HepG2 (cell line): Measurements from ENCODE around the gene MAVS. TPM values are rescaled to one million over a fixed set of nuclear protein-coding genes. Genes with fewer than 3 reads are reported as not detected.

Source experiments
- ATM ChIP-seq: fragments of 450-650 bp; IDR thresholded peaks from 2 replicates; pipeline ENCODE4 v1.7.1; 2017; ENCODE audit warnings: mild to moderate bottlenecking, borderline replicate concordance
- FOXC1 ChIP-seq: sonication (generic); formaldehyde crosslinking; IDR thresholded peaks from 2 replicates; pipeline ENCODE4 v1.8.0; 2022; ENCODE audit warnings: mild to moderate bottlenecking, missing genetic modification reagents, borderline replicate concordance
- GFI1 ChIP-seq: sonication (generic); formaldehyde crosslinking; IDR thresholded peaks from 2 replicates; pipeline ENCODE4 v1.5.0; 2020; ENCODE audit warnings: missing genetic modification reagents, mild to moderate bottlenecking, borderline replicate concordance
- HIVEP1 ChIP-seq: sonication (generic); formaldehyde crosslinking; IDR thresholded peaks from 2 replicates; pipeline ENCODE4 v1.4.0; 2020; ENCODE audit warnings: mild to moderate bottlenecking, missing genetic modification reagents
- HNF4A ChIP-seq: sonication (generic); formaldehyde crosslinking; IDR thresholded peaks from 2 replicates; pipeline ENCODE4 v1.4.0; 2020; ENCODE audit warnings: missing genetic modification reagents
- KDM4B ChIP-seq: sonication (generic); formaldehyde crosslinking; IDR thresholded peaks from 2 replicates; pipeline ENCODE4 v1.4.0; 2020; ENCODE audit warnings: missing genetic modification reagents
- PHF21A ChIP-seq: sonication (generic); formaldehyde crosslinking; IDR thresholded peaks from 2 replicates; pipeline ENCODE4 v1.5.0; 2020; ENCODE audit warnings: mild to moderate bottlenecking, missing genetic modification reagents
- POLR2A ChIP-seq, 2 experiments: IDR thresholded peaks; 2 replicates each; pipeline ENCODE4 v1.6.1; 2011; ENCODE audit warnings: low read depth in 2 of 2, low read length in 2 of 2, mild to moderate bottlenecking in 1 of 2, moderate library complexity in 1 of 2; ENCODE audit not compliant: insufficient read depth in 1 of 2
- POLR2AphosphoS5 ChIP-seq: IDR thresholded peaks from 2 replicates; pipeline ENCODE4 v1.6.1; 2012; ENCODE audit warnings: low read depth, low read length
- RARG ChIP-seq: sonication (generic); formaldehyde crosslinking; IDR thresholded peaks from 2 replicates; pipeline ENCODE4 v1.4.0; 2020; ENCODE audit warnings: low read depth, mild to moderate bottlenecking, missing genetic modification reagents
- RORA ChIP-seq: sonication (generic); formaldehyde crosslinking; IDR thresholded peaks from 2 replicates; pipeline ENCODE4 v1.5.0; 2020; ENCODE audit warnings: mild to moderate bottlenecking, missing genetic modification reagents, moderate library complexity
- SP5 ChIP-seq: IDR thresholded peaks from 2 replicates; pipeline ENCODE4 v1.6.1; 2016; ENCODE audit warnings: low read depth, borderline replicate concordance
- SRF ChIP-seq: IDR thresholded peaks from 2 replicates; pipeline ENCODE4 v1.6.1; 2011; ENCODE audit warnings: mild to moderate bottlenecking, low read depth, low read length, moderate library complexity
- SRSF9 ChIP-seq: fragments of 200-400 bp; formaldehyde crosslinking; IDR thresholded peaks from 2 replicates; pipeline ENCODE4 v1.6.1; 2018; ENCODE audit warnings: borderline replicate concordance, mild to moderate bottlenecking, low read depth, low read length; ENCODE audit not compliant: insufficient read depth, poor library complexity, severe bottlenecking
- TCF7 ChIP-seq: sonication (generic); IDR thresholded peaks from 2 replicates; pipeline ENCODE4 v1.6.1; 2016; ENCODE audit warnings: antibody characterized with exemption, low read depth
- ZFY ChIP-seq: sonication (generic); formaldehyde crosslinking; IDR thresholded peaks from 2 replicates; pipeline ENCODE4 v1.4.0; 2020; ENCODE audit warnings: missing genetic modification reagents
- ZMYM3 ChIP-seq: sonication (generic); formaldehyde crosslinking; IDR thresholded peaks from 2 replicates; pipeline ENCODE4 v1.5.1; 2020; ENCODE audit warnings: mild to moderate bottlenecking, missing genetic modification reagents
- ZNF143 ChIP-seq: sonication (generic); formaldehyde crosslinking; IDR thresholded peaks from 2 replicates; pipeline ENCODE4 v1.4.0; 2020; ENCODE audit warnings: missing genetic modification reagents
- ZNF256 ChIP-seq: sonication (generic); formaldehyde crosslinking; conservative IDR thresholded peaks from 2 replicates; pipeline ENCODE4 v1.4.0; 2020; ENCODE audit warnings: missing genetic modification reagents
- ZNF460 ChIP-seq: sonication (generic); formaldehyde crosslinking; IDR thresholded peaks from 2 replicates; pipeline ENCODE4 v1.5.1; 2020; ENCODE audit warnings: missing genetic modification reagents, mild to moderate bottlenecking, borderline replicate concordance
- ZNF510 ChIP-seq: sonication (generic); formaldehyde crosslinking; IDR thresholded peaks from 2 replicates; pipeline ENCODE4 v1.4.0; 2020; ENCODE audit warnings: low read depth, mild to moderate bottlenecking, missing genetic modification reagents
- ZNF589 ChIP-seq: sonication (generic); formaldehyde crosslinking; conservative IDR thresholded peaks from 2 replicates; pipeline ENCODE4 v1.8.0; 2022; ENCODE audit warnings: mild to moderate bottlenecking, moderate library complexity, missing genetic modification reagents
- ZNF619 ChIP-seq: sonication (generic); formaldehyde crosslinking; IDR thresholded peaks from 2 replicates; pipeline ENCODE4 v1.4.0; 2020; ENCODE audit warnings: mild to moderate bottlenecking, missing genetic modification reagents
- polyA plus RNA-seq, 8 experiments: library from polyadenylated mRNA; depleted of rRNA in 3 of 8; stranded (reverse) in 7 of 8; unstranded in 1 of 8; fragments of >200 nt; fragmentation: Illumina TruSeq in 4 of 8; extraction: Trizol in 4 of 8; gene quantifications; 2 replicates each; pipeline versions ENCODE4 v1.2.1 to v1.2.3, GENCODE V29; 2011 to 2016; ENCODE audit warnings: low read depth in 4 of 8, missing spikeins in 1 of 8, mixed read lengths in 1 of 8; ENCODE audit not compliant: insufficient read depth in 1 of 8
- total RNA-seq, 5 experiments: library from RNA; depleted of rRNA; stranded (reverse); fragments of >200 nt; fragmentation: Illumina TruSeq; extraction: Trizol; gene quantifications; 2 replicates each; pipeline ENCODE4 v1.2.3, GENCODE V29; 2016; ENCODE audit warnings: low read depth in 1 of 5
- TF ChIP-seq, protein P1 (sequence below): sonication (generic); formaldehyde crosslinking; IDR thresholded peaks from 2 replicates; pipeline ENCODE4 v1.5.1; 2020; ENCODE audit warnings: missing genetic modification reagents, mild to moderate bottlenecking, borderline replicate concordance
- TF ChIP-seq, protein P2 (sequence below): sonication (generic); formaldehyde crosslinking; IDR thresholded peaks from 2 replicates; pipeline ENCODE4 v1.4.0; 2020; ENCODE audit warnings: missing genetic modification reagents, borderline replicate concordance
- TF ChIP-seq, protein P3 (sequence below): sonication (generic); formaldehyde crosslinking; IDR thresholded peaks from 2 replicates; pipeline ENCODE4 v1.4.0; 2020; ENCODE audit warnings: low read depth, mild to moderate bottlenecking, missing genetic modification reagents

Gene MAVS
- total and polyA plus RNA-seq, 2 of the 13 experiments (the other 11 are each of a cell fraction or from before 2014, with no cell fraction given): 27.3 to 36.6 TPM

DNA sequence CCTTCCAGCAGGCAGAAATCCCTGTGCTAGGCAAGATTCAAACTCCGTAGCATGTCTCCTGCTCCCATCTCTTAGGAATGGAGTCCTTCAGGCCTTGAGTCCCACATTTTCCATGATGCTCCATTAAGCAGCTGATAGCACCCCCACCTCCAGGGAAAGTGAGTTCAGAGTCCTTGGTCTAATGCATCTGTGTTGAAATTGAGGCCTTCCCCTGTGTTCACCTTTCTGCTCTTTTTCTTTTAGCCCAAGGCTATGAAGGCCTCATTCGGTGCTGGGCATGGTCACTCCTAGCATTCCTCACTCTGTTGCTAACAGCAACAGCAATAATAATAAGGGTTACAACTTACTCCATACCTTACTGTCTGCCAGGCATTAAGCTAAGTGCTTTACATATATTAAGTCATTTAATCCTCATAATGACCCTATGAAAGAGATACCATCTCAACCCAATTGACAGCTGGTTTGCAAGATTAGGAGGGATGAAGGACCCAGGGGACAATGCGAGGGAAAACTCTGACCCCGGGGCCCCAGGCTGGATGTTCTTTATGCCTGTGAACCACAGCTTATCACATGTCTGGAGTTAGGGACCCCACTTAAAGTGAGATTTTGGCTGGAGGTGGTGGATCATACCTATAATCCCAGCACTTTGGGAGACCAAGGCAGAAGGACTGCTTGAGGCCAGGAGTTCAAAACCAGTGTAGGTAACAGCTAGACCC, 25.1 kb downstream of the MAVS start (continued):
- TF ChIP-seq SP5: no peak
- TF ChIP-seq ZNF256: no peak
- no peak for TF ChIP-seq GFI1 (CRISPR knock-in tag)
- TF ChIP-seq, protein P1, sequence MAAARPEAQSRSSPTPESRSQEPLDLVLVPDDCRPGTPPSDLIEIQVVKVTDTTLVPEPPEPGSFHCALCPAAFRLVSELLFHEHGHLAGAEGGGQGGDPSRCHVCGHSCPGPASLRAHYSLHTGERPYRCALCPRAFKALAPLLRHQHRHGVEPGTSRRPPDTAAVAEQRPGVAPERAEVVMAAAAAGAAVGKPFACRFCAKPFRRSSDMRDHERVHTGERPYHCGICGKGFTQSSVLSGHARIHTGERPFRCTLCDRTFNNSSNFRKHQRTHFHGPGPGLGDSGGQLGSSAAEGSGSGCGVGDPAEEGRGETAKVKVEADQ (CRISPR knock-in tag): no peak
- no peak for TF ChIP-seq KDM4B (CRISPR knock-in tag)
- TF ChIP-seq, protein P2, sequence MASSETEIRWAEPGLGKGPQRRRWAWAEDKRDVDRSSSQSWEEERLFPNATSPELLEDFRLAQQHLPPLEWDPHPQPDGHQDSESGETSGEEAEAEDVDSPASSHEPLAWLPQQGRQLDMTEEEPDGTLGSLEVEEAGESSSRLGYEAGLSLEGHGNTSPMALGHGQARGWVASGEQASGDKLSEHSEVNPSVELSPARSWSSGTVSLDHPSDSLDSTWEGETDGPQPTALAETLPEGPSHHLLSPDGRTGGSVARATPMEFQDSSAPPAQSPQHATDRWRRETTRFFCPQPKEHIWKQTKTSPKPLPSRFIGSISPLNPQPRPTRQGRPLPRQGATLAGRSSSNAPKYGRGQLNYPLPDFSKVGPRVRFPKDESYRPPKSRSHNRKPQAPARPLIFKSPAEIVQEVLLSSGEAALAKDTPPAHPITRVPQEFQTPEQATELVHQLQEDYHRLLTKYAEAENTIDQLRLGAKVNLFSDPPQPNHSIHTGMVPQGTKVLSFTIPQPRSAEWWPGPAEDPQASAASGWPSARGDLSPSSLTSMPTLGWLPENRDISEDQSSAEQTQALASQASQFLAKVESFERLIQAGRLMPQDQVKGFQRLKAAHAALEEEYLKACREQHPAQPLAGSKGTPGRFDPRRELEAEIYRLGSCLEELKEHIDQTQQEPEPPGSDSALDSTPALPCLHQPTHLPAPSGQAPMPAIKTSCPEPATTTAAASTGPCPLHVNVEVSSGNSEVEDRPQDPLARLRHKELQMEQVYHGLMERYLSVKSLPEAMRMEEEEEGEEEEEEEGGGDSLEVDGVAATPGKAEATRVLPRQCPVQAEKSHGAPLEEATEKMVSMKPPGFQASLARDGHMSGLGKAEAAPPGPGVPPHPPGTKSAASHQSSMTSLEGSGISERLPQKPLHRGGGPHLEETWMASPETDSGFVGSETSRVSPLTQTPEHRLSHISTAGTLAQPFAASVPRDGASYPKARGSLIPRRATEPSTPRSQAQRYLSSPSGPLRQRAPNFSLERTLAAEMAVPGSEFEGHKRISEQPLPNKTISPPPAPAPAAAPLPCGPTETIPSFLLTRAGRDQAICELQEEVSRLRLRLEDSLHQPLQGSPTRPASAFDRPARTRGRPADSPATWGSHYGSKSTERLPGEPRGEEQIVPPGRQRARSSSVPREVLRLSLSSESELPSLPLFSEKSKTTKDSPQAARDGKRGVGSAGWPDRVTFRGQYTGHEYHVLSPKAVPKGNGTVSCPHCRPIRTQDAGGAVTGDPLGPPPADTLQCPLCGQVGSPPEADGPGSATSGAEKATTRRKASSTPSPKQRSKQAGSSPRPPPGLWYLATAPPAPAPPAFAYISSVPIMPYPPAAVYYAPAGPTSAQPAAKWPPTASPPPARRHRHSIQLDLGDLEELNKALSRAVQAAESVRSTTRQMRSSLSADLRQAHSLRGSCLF (CRISPR knock-in tag): no peak
- no peak; a peak in 2 of 4 replicates for TF ChIP-seq POLR2A (IDR thresholded peaks at IDR 0.05; ENCODE audit: insufficient read depth in 1 of 2, low read depth in 2 of 2, low read length in 2 of 2)
- TF ChIP-seq RORA (CRISPR knock-in tag): no peak
- TF ChIP-seq ZMYM3 (CRISPR knock-in tag): no peak
- no peak for TF ChIP-seq SRSF9
- TF ChIP-seq TCF7: no peak
- no peak for TF ChIP-seq ZNF143 (CRISPR knock-in tag)
- no peak for TF ChIP-seq ZNF460 (CRISPR knock-in tag)
- no peak for TF ChIP-seq ZNF589 (CRISPR knock-in tag)
- TF ChIP-seq SRF: no peak
- peak; percentile 62; the same call in 1 of the 2 replicates for TF ChIP-seq HNF4A (CRISPR knock-in tag)
- no peak for TF ChIP-seq PHF21A (CRISPR knock-in tag)
- TF ChIP-seq ZNF619: no peak
- TF ChIP-seq ZFY (CRISPR knock-in tag): peak; percentile 35; the same call in 1 of the 2 replicates
- TF ChIP-seq POLR2AphosphoS5: no peak
- TF ChIP-seq RARG (CRISPR knock-in tag): no peak
- TF ChIP-seq, protein P3, sequence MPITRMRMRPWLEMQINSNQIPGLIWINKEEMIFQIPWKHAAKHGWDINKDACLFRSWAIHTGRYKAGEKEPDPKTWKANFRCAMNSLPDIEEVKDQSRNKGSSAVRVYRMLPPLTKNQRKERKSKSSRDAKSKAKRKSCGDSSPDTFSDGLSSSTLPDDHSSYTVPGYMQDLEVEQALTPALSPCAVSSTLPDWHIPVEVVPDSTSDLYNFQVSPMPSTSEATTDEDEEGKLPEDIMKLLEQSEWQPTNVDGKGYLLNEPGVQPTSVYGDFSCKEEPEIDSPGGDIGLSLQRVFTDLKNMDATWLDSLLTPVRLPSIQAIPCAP: no peak
- no peak for TF ChIP-seq HIVEP1 (CRISPR knock-in tag)
- no peak for TF ChIP-seq ATM
- TF ChIP-seq ZNF510 (CRISPR knock-in tag): no peak
- TF ChIP-seq FOXC1 (CRISPR knock-in tag): peak; percentile 34; the same call in 1 of the 2 replicates
